GM10266 (cell line): ENCODE data around the gene INSIG2.

Experiments used
- DNase-seq: peaks from one replicate; pipeline ENCODE4 v3.0.0; 2012; ENCODE audit errors: extremely low spot score
- TF ChIP-seq, protein P1 (sequence below): IDR thresholded peaks from 2 replicates; pipeline ENCODE4 v1.5.1; 2012; ENCODE audit warnings: mild to moderate bottlenecking, low read depth; ENCODE audit not compliant: control insufficient read depth, insufficient read depth; ENCODE audit errors: missing control alignments

Gene INSIG2

DNA sequence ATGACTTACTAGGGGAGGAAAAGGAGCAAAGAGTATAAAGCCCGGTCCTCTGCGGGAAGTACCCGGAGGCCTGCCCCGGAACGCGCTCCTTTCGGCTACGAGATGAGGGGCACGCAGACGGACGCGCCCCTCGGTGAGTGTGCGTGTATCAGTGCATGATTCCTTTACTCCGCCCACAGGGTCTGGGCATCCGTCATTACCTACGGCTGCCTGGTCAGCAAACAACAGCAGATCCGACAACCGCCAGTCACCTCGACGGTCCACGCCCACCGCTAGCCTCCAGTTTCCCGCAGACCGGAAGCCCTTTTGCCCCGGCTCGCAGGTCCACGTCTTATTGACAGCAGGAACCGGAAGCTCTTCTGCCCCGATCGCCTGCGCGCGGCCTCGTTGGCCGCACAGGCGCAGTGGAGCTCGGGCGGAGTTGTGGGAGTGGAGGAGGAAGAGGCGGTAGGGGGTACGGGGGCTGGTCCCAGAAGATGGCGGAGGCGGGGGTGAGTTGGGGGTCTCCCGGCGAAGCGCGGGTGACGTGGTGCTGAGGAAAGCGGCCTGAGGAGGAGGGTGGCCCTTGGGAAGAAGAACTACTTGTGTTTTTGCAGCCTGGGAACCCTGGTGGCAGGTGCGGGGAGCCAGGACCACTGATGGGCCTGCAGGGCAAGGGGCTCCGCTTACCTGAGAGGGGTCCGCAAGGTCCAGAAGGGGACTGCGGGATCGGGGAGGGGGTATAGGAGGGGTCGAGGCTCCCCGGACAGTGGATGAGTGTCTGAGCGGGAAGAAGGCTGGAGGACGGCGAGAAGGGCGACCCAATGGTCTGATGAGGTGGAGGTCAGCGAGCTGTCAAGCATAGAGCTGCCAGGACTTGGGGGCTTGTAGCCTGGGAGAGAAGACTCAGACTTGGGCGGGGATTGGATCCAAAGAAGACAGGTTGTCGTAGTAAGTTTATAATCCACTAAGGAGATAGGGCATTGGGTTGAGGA, at the start of gene INSIG2:
Gene INSIG2, plus strand, starts transcription at position 421 of the 974 bp plus-strand sequence. CDS start 8,086 bp downstream, outside the sequence.
- DNase-seq, result peak; percentile 84
- TF ChIP-seq, protein P1, sequence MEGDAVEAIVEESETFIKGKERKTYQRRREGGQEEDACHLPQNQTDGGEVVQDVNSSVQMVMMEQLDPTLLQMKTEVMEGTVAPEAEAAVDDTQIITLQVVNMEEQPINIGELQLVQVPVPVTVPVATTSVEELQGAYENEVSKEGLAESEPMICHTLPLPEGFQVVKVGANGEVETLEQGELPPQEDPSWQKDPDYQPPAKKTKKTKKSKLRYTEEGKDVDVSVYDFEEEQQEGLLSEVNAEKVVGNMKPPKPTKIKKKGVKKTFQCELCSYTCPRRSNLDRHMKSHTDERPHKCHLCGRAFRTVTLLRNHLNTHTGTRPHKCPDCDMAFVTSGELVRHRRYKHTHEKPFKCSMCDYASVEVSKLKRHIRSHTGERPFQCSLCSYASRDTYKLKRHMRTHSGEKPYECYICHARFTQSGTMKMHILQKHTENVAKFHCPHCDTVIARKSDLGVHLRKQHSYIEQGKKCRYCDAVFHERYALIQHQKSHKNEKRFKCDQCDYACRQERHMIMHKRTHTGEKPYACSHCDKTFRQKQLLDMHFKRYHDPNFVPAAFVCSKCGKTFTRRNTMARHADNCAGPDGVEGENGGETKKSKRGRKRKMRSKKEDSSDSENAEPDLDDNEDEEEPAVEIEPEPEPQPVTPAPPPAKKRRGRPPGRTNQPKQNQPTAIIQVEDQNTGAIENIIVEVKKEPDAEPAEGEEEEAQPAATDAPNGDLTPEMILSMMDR, result no peak

GRCh38 chr2:118040891-118041290, 47.4 kb upstream of the INSIG2 start:
- DNase-seq, result no peak
- TF ChIP-seq, protein P1, result no peak

- no peak for DNase-seq
- TF ChIP-seq, protein P1, result no peak
Measured at GRCh38 chr2:118044103-118044716, 44.1 kb upstream of the INSIG2 start.

GRCh38 chr2:118044854-118045253, 43.4 kb upstream of the INSIG2 start:
- TF ChIP-seq, protein P1, result no peak
- DNase-seq, result no peak

DNA sequence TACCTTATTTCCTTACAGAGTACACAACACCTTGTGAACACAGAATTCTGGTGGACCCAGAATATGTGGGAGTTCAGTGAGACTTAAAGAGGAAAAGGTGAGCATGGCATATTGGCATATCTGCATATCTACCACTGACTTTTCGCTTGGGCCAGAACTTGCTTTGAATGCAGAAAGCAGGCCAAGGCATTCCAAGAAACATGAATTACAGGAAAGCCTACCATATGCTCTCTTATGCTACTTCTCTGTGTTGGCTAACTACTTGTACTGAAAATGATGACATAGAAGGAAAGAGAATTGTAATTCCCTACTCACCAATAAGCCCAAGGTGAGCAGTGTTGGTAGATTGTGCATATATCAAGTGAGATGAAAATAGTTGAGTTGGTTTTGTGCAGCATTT, 43.0 kb upstream of the INSIG2 start:
- no peak for DNase-seq
- TF ChIP-seq, protein P1, result no peak

DNA sequence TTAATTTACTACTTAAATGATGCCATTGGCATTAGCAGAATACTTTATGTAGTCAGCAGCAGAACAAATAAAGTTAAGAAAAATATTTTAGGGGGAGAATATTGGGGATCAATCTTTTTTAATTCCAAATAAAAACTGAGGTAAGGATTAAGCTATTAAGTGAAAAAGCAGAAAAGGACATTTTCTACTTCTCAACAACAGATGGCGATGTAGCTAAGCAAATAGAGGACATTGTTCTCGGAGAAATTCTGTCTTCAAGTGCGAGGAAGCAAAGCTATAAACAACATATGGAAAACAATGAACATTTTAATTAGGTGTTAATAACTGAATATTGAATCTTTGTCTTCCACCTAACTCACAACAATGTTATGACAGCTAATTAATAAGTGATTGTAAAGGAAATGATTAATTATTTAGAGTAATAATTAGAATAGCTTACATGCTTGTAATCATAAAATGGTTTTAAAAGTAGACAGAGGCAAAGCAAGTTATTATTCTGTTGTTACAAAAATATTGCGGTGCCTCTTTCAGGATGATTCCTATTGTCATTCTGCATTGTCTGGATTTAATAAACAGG, 41.5 kb upstream of the INSIG2 start:
- TF ChIP-seq, protein P1, result peak; percentile 72

More for the DNA sequence above, 41.5 kb upstream of the INSIG2 start:
- DNase-seq, result peak; percentile 37
